Endodermal cell (in vitro differentiated cells): ENCODE results near the gene BTBD2. TPM values are rescaled to one million over a fixed set of nuclear protein-coding genes. Genes with fewer than 3 reads are reported as not detected.

ENCODE experiments used
- DNase-seq: peaks from one replicate; pipeline ENCODE4 v3.0.0-alpha.2; 2017
- H3K27ac ChIP-seq: 2 replicates; pipeline ENCODE4 v1.5.1; 2013; ENCODE audit warnings: mild to moderate bottlenecking, low read depth, low read length, moderate library complexity
- H3K27me3 ChIP-seq: 2 replicates; pipeline ENCODE4 v1.6.1; 2013; ENCODE audit warnings: mild to moderate bottlenecking, low read length, moderate library complexity; ENCODE audit not compliant: insufficient read depth, control insufficient read depth, poor library complexity, severe bottlenecking
- H3K36me3 ChIP-seq: 2 replicates; pipeline ENCODE4 v1.7.0; 2013; ENCODE audit warnings: mild to moderate bottlenecking, low read length, moderate library complexity; ENCODE audit not compliant: control insufficient read depth, insufficient read depth
- H3K4me1 ChIP-seq: one replicate; pipeline ENCODE4 v1.7.0; 2013; ENCODE audit warnings: low read length; ENCODE audit not compliant: control insufficient read depth, insufficient read depth
- H3K4me3 ChIP-seq: 2 replicates; pipeline ENCODE4 v1.5.1; 2013; ENCODE audit warnings: mild to moderate bottlenecking, low read length, moderate library complexity
- H3K9ac ChIP-seq: 2 replicates; pipeline ENCODE4 v1.6.1; 2013; ENCODE audit warnings: mild to moderate bottlenecking, low read length, moderate library complexity; ENCODE audit not compliant: poor library complexity, severe bottlenecking; ENCODE audit errors: extremely low read depth
- H3K9me3 ChIP-seq: 2 replicates; pipeline ENCODE4 v1.6.1; 2013; ENCODE audit warnings: mild to moderate bottlenecking, low read length, moderate library complexity; ENCODE audit not compliant: control insufficient read depth
- H3K27ac Mint-ChIP-seq: 2 replicates; pipeline ENCODE4 v1.8.0; 2020; ENCODE audit warnings: mixed read lengths
- H3K27me3 Mint-ChIP-seq: 2 replicates; pipeline ENCODE4 v1.8.0; 2021; ENCODE audit warnings: mild to moderate bottlenecking, mixed read lengths; ENCODE audit not compliant: insufficient read depth
- H3K36me3 Mint-ChIP-seq: 2 replicates; pipeline ENCODE4 v1.8.0; 2020; ENCODE audit warnings: low read depth, mixed read lengths
- H3K4me1 Mint-ChIP-seq: 2 replicates; pipeline ENCODE4 v1.8.0; 2020; ENCODE audit warnings: mixed read lengths
- H3K4me3 Mint-ChIP-seq: 2 replicates; pipeline ENCODE4 v1.8.0; 2020; ENCODE audit warnings: mild to moderate bottlenecking, moderate library complexity, mixed read lengths
- H3K9me3 Mint-ChIP-seq: 2 replicates; pipeline ENCODE4 v1.8.0; 2020; ENCODE audit warnings: mild to moderate bottlenecking, mixed read lengths
- CTCF ChIP-seq: fragments of 200-600 bp; sonication (generic); conservative IDR thresholded peaks from 2 replicates; pipeline ENCODE4 v1.5.0; 2021; ENCODE audit warnings: antibody characterized with exemption, mild to moderate bottlenecking
- WGBS, 2 experiments: methylation state at CpG; one replicate each; pipeline versions ENCODE4 v1.1.5 to v1.1.7; 2013; ENCODE audit warnings: missing lambda C conversion rate in 2 of 2, mixed read lengths in 1 of 2; ENCODE audit not compliant: insufficient coverage in 1 of 2, insufficient read length in 1 of 2; 5-methylcytosine and 5-hydroxymethylcytosine counted together
- total RNA-seq, 2 donors: library from RNA; stranded (reverse); fragmentation: NEBNext Ultra II Directional in 1 of 2; extraction: Animal tissue kit (Norgen Biotek cat#: 25700) in 1 of 2; gene quantifications; 2 replicates in 1 of 2; 3 replicates in 1 of 2; pipeline ENCODE4 v1.2.1, GENCODE V29; 2021

BTBD2 gene
- total RNA-seq, 2 donors from 2014 or later, result 107 to 112 TPM

DNA sequence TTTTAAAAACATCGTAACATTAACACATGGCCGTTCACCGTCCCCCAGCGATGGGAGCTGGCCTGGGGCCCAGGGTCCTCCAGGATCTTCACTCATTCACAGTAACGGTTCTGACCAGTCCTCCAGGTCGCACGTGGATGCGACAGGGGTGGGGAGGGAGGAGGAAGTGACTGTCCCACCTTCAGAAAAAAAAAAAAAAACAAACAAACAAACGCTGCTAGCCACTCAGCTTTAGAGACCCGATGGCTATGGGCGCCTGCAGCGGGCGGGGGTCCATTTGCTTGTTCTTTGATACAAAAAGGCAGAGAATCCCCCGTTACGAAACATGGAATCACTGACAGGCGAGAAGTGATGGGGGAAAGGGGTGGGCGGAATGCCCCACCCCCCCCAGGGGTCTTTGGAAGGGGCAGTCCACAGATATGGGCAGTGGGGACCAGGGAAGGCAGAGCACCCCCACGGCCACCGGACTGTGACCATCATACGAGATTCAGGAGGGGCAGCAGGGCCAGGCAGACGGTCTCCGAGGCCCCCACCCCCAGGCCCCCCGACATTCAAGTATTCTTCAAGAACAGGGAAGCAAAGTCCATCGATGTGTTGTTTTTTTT, 22.2 kb upstream of the BTBD2 start:
- Histone ChIP-seq H3K4me3 (no peak overlapping the region), H3K36me3 (peaks cover 33% of the 10 kb centered on the region), H3K9me3 (no peaks in the 10 kb centered on the region), H3K27me3 (no peaks in the 10 kb centered on the region), H3K9ac (no peak overlapping the region), H3K27ac (no peak overlapping the region), H3K4me1 (peaks cover 4% of the 10 kb centered on the region)
- Mint-ChIP-seq H3K27me3 (no peaks in the 10 kb centered on the region), H3K36me3 (peaks cover 17% of the 10 kb centered on the region), H3K9me3 (peaks cover 15% of the 10 kb centered on the region), H3K4me3 (no peak overlapping the region), H3K27ac (no peak overlapping the region), H3K4me1 (no peaks in the 10 kb centered on the region)
- no peak for DNase-seq
- no peak for TF ChIP-seq CTCF
- 94 to 98% methylated on average over 15 to 23 of the region's 24 CpGs for WGBS, 2 experiments

DNA sequence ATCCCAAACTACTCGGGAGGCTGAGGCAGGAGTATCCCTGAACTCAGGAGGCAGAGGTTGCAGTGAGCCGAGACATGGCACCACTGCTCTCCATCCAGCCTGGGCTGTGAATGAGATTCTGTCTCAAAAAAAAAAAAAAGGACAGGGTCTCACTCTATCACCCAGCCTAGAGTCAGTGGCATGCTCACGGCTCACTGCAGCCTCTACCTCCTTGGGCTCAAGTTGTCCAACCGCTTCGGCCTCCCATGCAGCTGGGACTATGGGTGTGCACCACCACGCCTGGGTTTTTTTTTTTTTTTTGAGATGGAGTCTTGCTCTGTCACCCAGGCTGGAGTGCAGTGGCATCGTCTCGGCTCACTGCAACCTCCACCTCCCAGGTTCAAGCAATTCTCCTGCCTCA, 20.9 kb upstream of the BTBD2 start:
- WGBS, 2 experiments, result 94 to 97% methylated on average over 5 to 8 of the region's 8 CpGs
- no peak for TF ChIP-seq CTCF
- peaks cover 25% of the 10 kb centered on the region for H3K36me3 ChIP-seq
- no peak overlapping the region for H3K9ac ChIP-seq
- no peaks in the 10 kb centered on the region for H3K4me1 ChIP-seq
- peaks cover 17% of the 10 kb centered on the region for H3K36me3 Mint-ChIP-seq
- H3K9me3 ChIP-seq, result no peaks in the 10 kb centered on the region
- H3K4me3 Mint-ChIP-seq, result no peak overlapping the region
- no peaks in the 10 kb centered on the region for H3K4me1 Mint-ChIP-seq
- no peak for DNase-seq
- peaks cover 15% of the 10 kb centered on the region for H3K9me3 Mint-ChIP-seq
- no peaks in the 10 kb centered on the region for H3K27me3 Mint-ChIP-seq
- no peak overlapping the region for H3K4me3 ChIP-seq
- no peak overlapping the region for H3K27ac ChIP-seq
- H3K27ac Mint-ChIP-seq, result no peak overlapping the region
- H3K27me3 ChIP-seq, result no peaks in the 10 kb centered on the region

DNA sequence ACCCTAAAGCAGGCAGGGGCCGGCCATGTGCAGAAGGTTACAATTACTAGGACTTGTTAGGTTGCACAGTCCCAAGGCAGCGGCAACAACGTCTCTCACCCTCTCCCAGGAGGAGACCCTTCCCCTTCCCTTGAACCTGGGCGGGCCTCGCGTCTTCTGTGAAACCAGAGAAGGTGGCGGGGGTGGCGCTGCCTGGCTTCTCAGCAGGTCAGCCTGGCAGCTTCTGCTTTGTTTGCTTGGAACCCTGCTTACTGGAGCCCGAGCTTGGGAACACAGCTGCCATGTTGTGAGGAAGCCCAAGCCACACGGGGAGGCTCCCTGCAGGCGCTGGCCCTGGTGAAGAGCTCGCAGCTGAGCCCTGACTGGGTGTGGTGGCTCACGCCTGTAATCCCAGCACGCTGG, 20.1 kb upstream of the BTBD2 start:
- no peaks in the 10 kb centered on the region for H3K4me1 ChIP-seq
- no peaks in the 10 kb centered on the region for H3K9me3 ChIP-seq
- DNase-seq, result peak; percentile 81
- H3K27ac Mint-ChIP-seq, result no peak overlapping the region
- H3K36me3 Mint-ChIP-seq, result peaks cover 13% of the 10 kb centered on the region
- no peak overlapping the region for H3K9ac ChIP-seq
- no peak overlapping the region for H3K4me3 ChIP-seq
- no peaks in the 10 kb centered on the region for H3K27me3 ChIP-seq
- H3K27ac ChIP-seq, result no peak overlapping the region
- H3K4me3 Mint-ChIP-seq, result no peak overlapping the region
- TF ChIP-seq CTCF, result no peak
- 91 to 97% methylated on average over 6 to 14 of the region's 14 CpGs for WGBS, 2 experiments
- H3K4me1 Mint-ChIP-seq, result no peaks in the 10 kb centered on the region
- no peaks in the 10 kb centered on the region for H3K27me3 Mint-ChIP-seq
- H3K9me3 Mint-ChIP-seq, result peaks cover 15% of the 10 kb centered on the region
- H3K36me3 ChIP-seq, result peaks cover 17% of the 10 kb centered on the region
